Endothelial cell of umbilical vein (primary cell): ENCODE results near the gene HPGDS. TPM values are rescaled to one million over a fixed set of nuclear protein-coding genes. Genes with fewer than 3 reads are reported as not detected.

Experiments
- BruUV-seq: library from RNA; stranded (reverse); fragments of 400-500 nt; replicated peaks from 2 replicates; lab custom pipeline; 2021; lab: Mats Ljungman, UMichigan
- CTCF ChIA-PET: fragments of 300-600, 350-600 bp; sonication (Branson Sonifier 250); formaldehyde crosslinking; loops from one replicate; lab custom pipeline; 2021; ENCODE audit warnings: antibody characterized with exemption, inconsistent platforms; lab: Charles Lee
- POLR2A ChIA-PET: fragments of 300-600, 350-600 bp; sonication (Branson Sonifier 250); formaldehyde crosslinking; loops from one replicate; lab custom pipeline; 2021; ENCODE audit warnings: antibody characterized with exemption, inconsistent platforms; lab: Charles Lee
- DNase-seq: peaks from one replicate; pipeline ENCODE4 v3.0.0-alpha.2; 2011; ENCODE audit warnings: low read depth, low spot score
- FAIRE-seq: peaks from 2 replicates; lab custom pipeline; 2011; peaks lifted over from hg19 to GRCh38; lab: Jason Lieb, UNC
- H2AFZ ChIP-seq: 2 replicates; pipeline ENCODE4 v1.6.0; 2012; ENCODE audit warnings: low read depth, low read length, control low read depth, inconsistent platforms
- H3K27ac ChIP-seq: 2 replicates; pipeline ENCODE4 v1.5.1; 2011; ENCODE audit warnings: low read depth, mild to moderate bottlenecking, control low read depth, low read length, moderate library complexity; ENCODE audit not compliant: insufficient read depth
- H3K27me3 ChIP-seq, 2 experiments: 2 replicates each; pipeline versions ENCODE4 v1.6.0 to v1.6.1; 2011; ENCODE audit warnings: low read length in 2 of 2, mixed read lengths in 1 of 2; ENCODE audit not compliant: control insufficient read depth in 2 of 2, insufficient read depth in 2 of 2
- H3K36me3 ChIP-seq, 2 experiments: 2 replicates in 1 of 2; 3 replicates in 1 of 2; pipeline ENCODE4 v1.5.1; 2011; ENCODE audit warnings: low read length in 2 of 2, mild to moderate bottlenecking in 1 of 2, moderate library complexity in 1 of 2; ENCODE audit not compliant: control insufficient read depth in 2 of 2, insufficient read depth in 2 of 2; ENCODE audit errors: extremely low read depth in 1 of 2
- H3K4me1 ChIP-seq: 3 replicates; pipeline ENCODE4 v1.5.1; 2011; ENCODE audit warnings: mild to moderate bottlenecking, low read length; ENCODE audit not compliant: control insufficient read depth, insufficient read depth; ENCODE audit errors: extremely low read depth
- H3K4me2 ChIP-seq: 2 replicates; pipeline ENCODE4 v1.6.1; 2011; ENCODE audit warnings: low read length, control low read depth, mixed read lengths; ENCODE audit not compliant: insufficient read depth
- H3K4me3 ChIP-seq, 3 experiments: fragments of 200-600 bp in 1 of 3; sonication (generic), shearing (Covaris generic) in 1 of 3; replicated peaks in 1 of 3; 2 replicates each; pipeline ENCODE4 v1.5.1; 2011 to 2016; ENCODE audit warnings: control low read depth in 3 of 3, low read length in 3 of 3, mild to moderate bottlenecking in 2 of 3, inconsistent platforms in 1 of 3, low read depth in 1 of 3, moderate library complexity in 1 of 3; ENCODE audit not compliant: insufficient read depth in 1 of 3
- H3K79me2 ChIP-seq: 2 replicates; pipeline ENCODE4 v1.6.0; 2012; ENCODE audit warnings: low read length, inconsistent platforms; ENCODE audit not compliant: control insufficient read depth, insufficient read depth
- H3K9ac ChIP-seq: replicated peaks from 2 replicates; pipeline ENCODE3; 2011; ENCODE audit warnings: low read length, control low read depth; ENCODE audit not compliant: insufficient read depth; ENCODE audit errors: extremely low read depth
- H3K9me1 ChIP-seq: replicated peaks from 3 replicates; pipeline ENCODE4 v1.6.0; 2011; ENCODE audit warnings: mild to moderate bottlenecking, low read length; ENCODE audit not compliant: control insufficient read depth, insufficient read depth; ENCODE audit errors: extremely low read depth
- H3K9me3 ChIP-seq: replicated peaks from 2 replicates; pipeline ENCODE4 v1.5.1; 2012; ENCODE audit warnings: low read length, inconsistent platforms; ENCODE audit not compliant: control insufficient read depth, insufficient read depth
- H4K20me1 ChIP-seq: replicated peaks from 2 replicates; pipeline ENCODE3; 2011; ENCODE audit warnings: mild to moderate bottlenecking, low read length; ENCODE audit not compliant: control insufficient read depth, insufficient read depth; ENCODE audit errors: extremely low read depth
- EZH2 ChIP-seq: IDR thresholded peaks from 2 replicates; pipeline ENCODE4 v1.6.1; 2012; ENCODE audit warnings: borderline replicate concordance, low read depth, mild to moderate bottlenecking, moderate library complexity, low read length, inconsistent platforms; ENCODE audit not compliant: severe bottlenecking
- FOS ChIP-seq: IDR thresholded peaks from 2 replicates; pipeline ENCODE4 v1.6.1; 2011; ENCODE audit warnings: mild to moderate bottlenecking, low read length, moderate library complexity, borderline replicate concordance; ENCODE audit not compliant: insufficient read depth
- GATA2 ChIP-seq: IDR thresholded peaks from 2 replicates; pipeline ENCODE4 v1.7.0; 2011; ENCODE audit warnings: low read depth, mild to moderate bottlenecking, moderate library complexity, mixed read lengths, low read length; ENCODE audit not compliant: insufficient read length, insufficient read depth
- JUN ChIP-seq: IDR thresholded peaks from 2 replicates; pipeline ENCODE4 v1.6.1; 2011; ENCODE audit warnings: borderline replicate concordance, low read depth; ENCODE audit not compliant: insufficient read length, insufficient read depth
- MAX ChIP-seq: IDR thresholded peaks from 2 replicates; pipeline ENCODE4 v1.6.1; 2011; ENCODE audit not compliant: insufficient read depth, insufficient read length
- MYC ChIP-seq: IDR thresholded peaks from one replicate; pipeline ENCODE4 v1.6.1; 2011; ENCODE audit warnings: mild to moderate bottlenecking, low read depth, low read length
- POLR2A ChIP-seq: IDR thresholded peaks from 2 replicates; pipeline ENCODE4 v1.6.1; 2012; ENCODE audit warnings: low read depth, mild to moderate bottlenecking, control low read depth, low read length
- POLR2AphosphoS5 ChIP-seq: IDR thresholded peaks from 2 replicates; pipeline ENCODE4 v1.6.1; 2012; ENCODE audit warnings: low read depth, mild to moderate bottlenecking, control low read depth, low read length, moderate library complexity; ENCODE audit not compliant: insufficient read depth
- dilution Hi-C: fragments of 300-500 bp; cut with MboI; formaldehyde crosslinking; loops from one replicate; pipeline ENCODE4 v1.15.0; 2019; ENCODE audit warnings: low sequenced_read_pairs; ENCODE audit not compliant: extremely low pct_ligation_motif_present
- intact Hi-C: fragments of 100-400 bp; cut with micrococcal nuclease; formaldehyde crosslinking; loops from one replicate; pipeline ENCODE4 v1.10.0; 2022
- polyA plus RNA-seq, 4 experiments: library from polyadenylated mRNA; depleted of rRNA in 3 of 4; stranded (reverse) in 3 of 4; unstranded in 1 of 4; fragments of >200 nt; gene quantifications; 2 replicates each; pipeline versions ENCODE4 v1.2.1 to v1.2.3, GENCODE V29; 2011 to 2012; ENCODE audit warnings: missing spikeins in 1 of 4
- total RNA-seq: library from RNA; stranded (reverse); gene quantifications from 2 replicates; pipeline ENCODE4 v1.2.3, GENCODE V29; 2021
- TF ChIP-seq, protein P1 (sequence below), 2 donors: IDR thresholded peaks; 1 replicate in 1 of 2; 2 replicates in 1 of 2; pipeline ENCODE4 v1.5.1; 2011; ENCODE audit warnings: low read length in 2 of 2, mild to moderate bottlenecking in 2 of 2, moderate library complexity in 2 of 2, control low read depth in 1 of 2, inconsistent platforms in 1 of 2, low read depth in 1 of 2; ENCODE audit not compliant: insufficient read depth in 1 of 2; ENCODE audit errors: extremely low read depth in 1 of 2

Gene HPGDS
- total and polyA plus RNA-seq, 2 donors (not counting 3 experiments of a cell fraction or from before 2014, with no cell fraction given) = not detected

DNA sequence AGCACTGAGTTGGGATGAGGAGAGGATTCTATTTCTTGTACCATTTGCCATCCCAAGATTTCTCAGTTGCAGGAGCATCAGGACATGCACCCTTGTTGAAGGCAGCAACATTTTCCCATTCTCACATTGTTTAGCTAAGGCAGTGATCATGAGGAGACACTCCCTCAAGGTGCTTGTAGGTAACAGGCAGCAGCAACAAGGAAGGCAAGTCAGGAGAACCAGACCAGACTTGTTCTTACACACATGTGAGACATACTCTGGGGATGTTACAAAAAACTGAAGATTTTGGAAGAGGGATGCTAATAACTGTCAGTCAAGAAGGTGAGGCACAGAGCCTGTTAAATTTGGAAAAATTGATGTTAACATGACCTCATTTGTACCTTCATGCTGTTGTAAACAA, 15.5 kb upstream of the HPGDS start:
- TF ChIP-seq MYC = no peak
- TF ChIP-seq, protein P1, sequence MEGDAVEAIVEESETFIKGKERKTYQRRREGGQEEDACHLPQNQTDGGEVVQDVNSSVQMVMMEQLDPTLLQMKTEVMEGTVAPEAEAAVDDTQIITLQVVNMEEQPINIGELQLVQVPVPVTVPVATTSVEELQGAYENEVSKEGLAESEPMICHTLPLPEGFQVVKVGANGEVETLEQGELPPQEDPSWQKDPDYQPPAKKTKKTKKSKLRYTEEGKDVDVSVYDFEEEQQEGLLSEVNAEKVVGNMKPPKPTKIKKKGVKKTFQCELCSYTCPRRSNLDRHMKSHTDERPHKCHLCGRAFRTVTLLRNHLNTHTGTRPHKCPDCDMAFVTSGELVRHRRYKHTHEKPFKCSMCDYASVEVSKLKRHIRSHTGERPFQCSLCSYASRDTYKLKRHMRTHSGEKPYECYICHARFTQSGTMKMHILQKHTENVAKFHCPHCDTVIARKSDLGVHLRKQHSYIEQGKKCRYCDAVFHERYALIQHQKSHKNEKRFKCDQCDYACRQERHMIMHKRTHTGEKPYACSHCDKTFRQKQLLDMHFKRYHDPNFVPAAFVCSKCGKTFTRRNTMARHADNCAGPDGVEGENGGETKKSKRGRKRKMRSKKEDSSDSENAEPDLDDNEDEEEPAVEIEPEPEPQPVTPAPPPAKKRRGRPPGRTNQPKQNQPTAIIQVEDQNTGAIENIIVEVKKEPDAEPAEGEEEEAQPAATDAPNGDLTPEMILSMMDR (IDR thresholded peaks at IDR 0.05; ENCODE audit: extremely low read depth in 1 of 2, insufficient read depth in 1 of 2, low read depth in 1 of 2, low read length in 2 of 2) = no peak
- no peak for TF ChIP-seq MAX
- no peak for TF ChIP-seq POLR2AphosphoS5
- no peak for TF ChIP-seq EZH2
- no peak for TF ChIP-seq JUN
- no peak for TF ChIP-seq FOS
- TF ChIP-seq POLR2A = no peak
- no peak for TF ChIP-seq GATA2
- ChIA-PET POLR2A (no interaction called here), CTCF (no interaction called here)
- no peaks in the 10 kb centered on the region for H4K20me1 ChIP-seq
- H2AFZ ChIP-seq = no peak overlapping the region
- peaks cover 8% of the 10 kb centered on the region for H3K4me1 ChIP-seq
- no peaks in the 10 kb centered on the region for H3K9me1 ChIP-seq
- no peaks in the 10 kb centered on the region for H3K27me3 ChIP-seq
- H3K79me2 ChIP-seq = no peaks in the 10 kb centered on the region
- DNase-seq (no peak), FAIRE-seq (no peak)
- no peak overlapping the region for H3K4me3 ChIP-seq
- dilution Hi-C loops = no loop called here
- no peak overlapping the region for H3K4me2 ChIP-seq
- no peak overlapping the region for H3K27ac ChIP-seq
- no TSS peak for BruUV-seq
- intact Hi-C loops = no loop called here
- H3K36me3 ChIP-seq = no peaks in the 10 kb centered on the region
- no peak overlapping the region for H3K9ac ChIP-seq
- H3K9me3 ChIP-seq = no peaks in the 10 kb centered on the region
